Common myeloid progenitor, CD34-positive (primary cell): ENCODE measurements around the gene MYO1D.
"Not testable (repeated sequence)": the region's sequence is repeated elsewhere in the genome, so short reads cannot be mapped to it uniquely, and the experiment has no call there.

ENCODE experiments used
- CTCF ChIA-PET: fragments of 350-600 bp; sonication (Branson Sonifier 250); formaldehyde crosslinking; loops from one replicate; lab custom pipeline; 2021; ENCODE audit warnings: antibody characterized with exemption; lab: Charles Lee
- POLR2A ChIA-PET: fragments of 350-600 bp; sonication (Branson Sonifier 250); formaldehyde crosslinking; loops from one replicate; lab custom pipeline; 2021; ENCODE audit warnings: antibody characterized with exemption; lab: Charles Lee
- DNase-seq, 3 donors: peaks; one replicate each; pipeline versions ENCODE4 v3.0.0 to v3.0.0-alpha.2; 2013
- H3K27ac ChIP-seq, 2 experiments: 1 replicate in 1 of 2; 2 replicates in 1 of 2; pipeline ENCODE4 v1.7.0; 2013; ENCODE audit warnings: inconsistent platforms in 2 of 2, low read length in 2 of 2, mild to moderate bottlenecking in 2 of 2, low read depth in 1 of 2, moderate library complexity in 1 of 2; ENCODE audit not compliant: severe bottlenecking in 2 of 2, insufficient read depth in 1 of 2, poor library complexity in 1 of 2
- H3K27me3 ChIP-seq, 5 experiments: replicated peaks in 2 of 5; 1 replicate in 3 of 5; 2 replicates in 2 of 5; pipeline versions ENCODE4 v1.6.1 to v1.7.0; 2013; ENCODE audit warnings: low read length in 4 of 5, mild to moderate bottlenecking in 2 of 5, moderate library complexity in 2 of 5, inconsistent platforms in 1 of 5; ENCODE audit not compliant: insufficient read depth in 5 of 5, control insufficient read depth in 4 of 5
- H3K36me3 ChIP-seq, 4 experiments: 1 replicate in 2 of 4; 2 replicates in 2 of 4; pipeline versions ENCODE4 v1.6.1 to v1.7.0; 2013; ENCODE audit warnings: low read length in 3 of 4, control low read depth in 1 of 4, mild to moderate bottlenecking in 1 of 4; ENCODE audit not compliant: control insufficient read depth in 4 of 4, insufficient read depth in 4 of 4
- H3K4me1 ChIP-seq, 4 experiments: 1 replicate in 3 of 4; 2 replicates in 1 of 4; pipeline versions ENCODE4 v1.6.1 to v1.7.1; 2013; ENCODE audit warnings: low read length in 3 of 4, mild to moderate bottlenecking in 3 of 4, control low read depth in 1 of 4, inconsistent platforms in 1 of 4, moderate library complexity in 1 of 4; ENCODE audit not compliant: control insufficient read depth in 4 of 4, insufficient read depth in 4 of 4; ENCODE audit errors: control extremely low read depth in 1 of 4
- H3K4me3 ChIP-seq, 7 experiments: 1 replicate in 4 of 7; 2 replicates in 3 of 7; pipeline versions ENCODE4 v1.5.1 to v1.7.0; 2013; ENCODE audit warnings: mild to moderate bottlenecking in 7 of 7, low read length in 6 of 7, moderate library complexity in 6 of 7, inconsistent platforms in 2 of 7, low read depth in 2 of 7, control low read depth in 1 of 7; ENCODE audit not compliant: insufficient read depth in 4 of 7, control insufficient read depth in 1 of 7; ENCODE audit errors: extremely low read depth in 1 of 7
- H3K9me3 ChIP-seq, 5 experiments: 1 replicate in 4 of 5; 2 replicates in 1 of 5; pipeline versions ENCODE4 v1.6.1 to v1.7.1; 2013; ENCODE audit warnings: low read length in 4 of 5, mild to moderate bottlenecking in 2 of 5, inconsistent platforms in 1 of 5, low read depth in 1 of 5, moderate library complexity in 1 of 5; ENCODE audit not compliant: control insufficient read depth in 4 of 5, insufficient read depth in 2 of 5; ENCODE audit errors: control extremely low read depth in 1 of 5
- whole genome bisulfite sequencing: methylation state at CpG from one replicate; pipeline ENCODE4 v1.1.5; 2013; ENCODE audit not compliant: insufficient coverage; 5-methylcytosine and 5-hydroxymethylcytosine counted together

The MYO1D gene

DNA sequence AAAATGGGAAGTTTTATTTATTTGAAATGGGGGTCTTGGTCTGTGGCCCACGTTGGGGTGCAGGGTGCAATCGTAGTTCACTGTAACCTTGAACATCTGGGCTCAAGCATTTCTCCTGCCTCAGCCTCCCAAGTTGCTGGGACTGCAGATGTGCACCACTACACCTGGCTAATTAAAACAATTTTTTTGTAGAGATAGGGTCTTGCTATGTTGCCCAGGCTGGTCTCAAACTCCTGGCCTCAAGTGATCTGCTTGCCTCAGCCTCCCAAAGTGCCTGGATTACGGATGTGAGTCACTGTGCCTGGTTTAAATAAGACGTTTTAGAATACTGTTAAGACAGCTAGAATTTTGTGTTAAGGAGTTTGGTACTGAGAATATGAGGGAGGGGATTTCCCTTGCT is 416.9 kb downstream of the MYO1D start:
- Histone ChIP-seq H3K9me3 (no peaks in the 10 kb centered on the region), H3K36me3 (peaks cover 19 to 69% (median 55%) of the 10 kb centered on the region in 4 experiments), H3K27ac (no peak overlapping the region), H3K27me3 (no peaks in the 10 kb centered on the region), H3K4me3 (no peak overlapping the region), H3K4me1 (no peaks in the 10 kb centered on the region)
- DNase-seq = no peak
- 100% methylated on average over 4 of the region's 4 CpGs for WGBS
- CTCF ChIA-PET = interaction anchor here (0.9 to 5.4 kb wide), 5 partner anchors 12 to 297 kb away, joined by 3 to 78 read pairs (median 9); partner anchors contain the start of gene PSMD11
- POLR2A ChIA-PET = no interaction called here

DNA sequence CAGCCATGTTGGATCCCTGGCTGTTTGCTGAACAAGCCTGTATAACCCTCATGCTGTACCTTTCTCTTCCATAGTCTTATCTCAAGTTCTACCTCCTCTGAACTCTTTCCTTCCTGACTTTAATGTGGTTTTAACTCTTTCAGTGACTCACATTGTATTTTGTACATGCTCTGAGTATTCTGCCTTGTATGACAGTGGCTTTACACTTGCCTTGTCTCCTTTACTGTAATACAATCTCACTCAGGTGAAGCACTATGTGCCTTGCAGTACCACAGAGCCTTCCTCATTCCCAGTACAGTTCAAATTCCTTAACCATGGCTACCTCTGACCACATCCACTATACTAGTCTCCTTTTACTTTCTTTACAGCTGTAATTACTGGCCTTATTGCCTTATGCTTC is 418.6 kb downstream of the MYO1D start:
- Histone ChIP-seq H3K4me3 (no peak overlapping the region), H3K9me3 (no peaks in the 10 kb centered on the region), H3K36me3 (peaks cover 20 to 70% (median 55%) of the 10 kb centered on the region in 4 experiments), H3K4me1 (no peaks in the 10 kb centered on the region), H3K27ac (no peak overlapping the region), H3K27me3 (no peaks in the 10 kb centered on the region)
- ChIA-PET POLR2A (no interaction called here), CTCF (no interaction called here)
- DNase-seq = no peak

DNA sequence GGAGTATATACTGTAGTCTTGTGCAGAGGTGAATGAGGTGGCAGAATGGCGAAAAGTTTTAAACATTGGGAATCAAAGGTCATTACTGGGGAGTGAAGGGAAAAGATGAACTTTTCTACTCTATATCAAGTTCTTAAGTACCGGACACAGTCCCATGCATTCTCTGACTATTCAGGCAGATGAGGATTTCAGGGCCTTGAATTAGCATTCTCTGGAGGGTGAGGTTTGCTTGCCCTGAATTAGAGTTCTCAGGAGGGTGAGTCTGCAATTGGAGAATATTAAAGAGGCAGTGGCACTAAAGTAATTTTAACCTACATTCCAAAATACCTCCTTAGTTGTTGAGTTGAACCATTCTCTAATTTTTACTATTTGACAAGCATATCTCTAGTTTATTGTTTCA is 423.6 kb downstream of the MYO1D start:
- H3K9me3 ChIP-seq = no peaks in the 10 kb centered on the region
- no peak overlapping the region for H3K27ac ChIP-seq
- no peak for DNase-seq
- CTCF ChIA-PET = interaction anchor here (2.7 kb wide), 1 partner anchor 9 kb away, joined by 17 read pairs; no protein-coding TSS in a partner anchor
- WGBS = 100% methylated on average over 1 of the region's 2 CpGs
- no peak overlapping the region for H3K4me3 ChIP-seq
- no peaks in the 10 kb centered on the region for H3K27me3 ChIP-seq
- POLR2A ChIA-PET = no interaction called here
- H3K4me1 ChIP-seq = no peaks in the 10 kb centered on the region
- peaks cover 22 to 80% (median 57%) of the 10 kb centered on the region in 4 experiments for H3K36me3 ChIP-seq

DNA sequence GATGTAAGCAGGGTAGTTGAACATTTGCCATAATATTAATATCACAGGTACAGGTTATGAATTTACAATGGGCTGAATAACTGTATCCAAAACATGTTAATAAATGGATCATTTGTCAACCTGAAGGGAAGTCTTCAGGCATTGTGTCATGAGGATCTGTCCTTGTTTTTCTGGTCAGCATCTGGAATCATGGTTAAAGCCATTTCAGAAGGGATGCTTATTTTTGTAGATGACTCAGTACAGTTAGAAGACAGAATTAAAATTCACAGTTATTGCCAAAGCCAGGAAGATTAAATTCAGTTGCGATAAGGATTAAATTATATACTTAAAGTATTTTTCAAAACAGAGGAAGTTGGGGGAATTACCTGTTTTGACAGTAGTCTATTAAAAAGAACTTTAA is 424.6 kb downstream of the MYO1D start:
- no peak overlapping the region for H3K27ac ChIP-seq
- peaks cover 20 to 78% (median 49%) of the 10 kb centered on the region in 4 experiments for H3K36me3 ChIP-seq
- ChIA-PET POLR2A (no interaction called here), CTCF (no interaction called here)
- WGBS = no CpG with 5 or more reads among the region's 1 CpG
- no peak for DNase-seq
- no peaks in the 10 kb centered on the region for H3K27me3 ChIP-seq
- no peaks in the 10 kb centered on the region for H3K4me1 ChIP-seq
- H3K9me3 ChIP-seq = no peaks in the 10 kb centered on the region
- H3K4me3 ChIP-seq = no peak overlapping the region

DNA sequence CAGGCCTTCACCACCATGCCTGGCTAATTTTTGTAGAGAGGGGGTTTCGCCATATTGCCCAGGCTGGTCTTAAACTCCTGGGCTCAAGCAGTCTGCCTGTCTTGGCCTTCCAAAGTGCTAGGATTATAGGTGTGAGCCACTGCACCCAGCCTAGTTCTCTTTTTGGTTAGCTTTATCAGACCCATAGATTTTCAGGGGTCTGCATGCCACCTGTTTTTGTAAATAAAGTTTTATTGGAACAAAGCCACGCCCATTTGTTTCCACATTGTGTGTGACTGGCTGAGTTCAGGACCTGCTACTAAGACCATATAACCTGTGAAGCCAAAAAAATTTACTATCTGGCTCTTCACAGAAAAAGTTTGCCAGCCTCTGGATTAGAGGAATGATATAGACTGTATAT is 425.0 kb downstream of the MYO1D start:
- POLR2A ChIA-PET = no interaction called here
- CTCF ChIA-PET = no interaction called here
- DNase-seq = no peak
- Histone ChIP-seq H3K4me1 (no peaks in the 10 kb centered on the region), H3K9me3 (no peaks in the 10 kb centered on the region), H3K27me3 (no peaks in the 10 kb centered on the region), H3K36me3 (peaks cover 22 to 75% (median 49%) of the 10 kb centered on the region in 4 experiments), H3K4me3 (no peak overlapping the region), H3K27ac (no peak overlapping the region)
- WGBS = 64% methylated on average over 2 of the region's 2 CpGs

DNA sequence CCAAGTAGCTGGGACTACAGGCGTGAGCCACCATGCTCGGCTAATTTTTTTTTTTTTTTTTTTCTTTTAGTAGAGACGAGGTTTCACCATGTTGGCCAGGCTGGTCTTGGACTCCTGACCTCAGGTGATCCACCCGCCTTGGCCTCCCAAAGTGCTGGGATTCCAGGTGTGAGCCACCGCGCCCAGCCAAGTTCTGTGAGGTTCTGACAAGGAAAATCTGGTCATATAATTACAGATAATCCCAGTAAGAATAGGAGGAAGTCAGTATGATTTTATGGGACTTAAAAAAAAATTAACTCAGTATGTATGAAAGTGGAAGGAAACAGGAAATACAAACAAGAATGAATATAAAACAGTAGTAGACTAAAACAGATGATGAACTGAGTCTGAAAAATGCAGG is 426.5 kb downstream of the MYO1D start:
- CTCF ChIA-PET = not testable (repeated sequence)

DNA sequence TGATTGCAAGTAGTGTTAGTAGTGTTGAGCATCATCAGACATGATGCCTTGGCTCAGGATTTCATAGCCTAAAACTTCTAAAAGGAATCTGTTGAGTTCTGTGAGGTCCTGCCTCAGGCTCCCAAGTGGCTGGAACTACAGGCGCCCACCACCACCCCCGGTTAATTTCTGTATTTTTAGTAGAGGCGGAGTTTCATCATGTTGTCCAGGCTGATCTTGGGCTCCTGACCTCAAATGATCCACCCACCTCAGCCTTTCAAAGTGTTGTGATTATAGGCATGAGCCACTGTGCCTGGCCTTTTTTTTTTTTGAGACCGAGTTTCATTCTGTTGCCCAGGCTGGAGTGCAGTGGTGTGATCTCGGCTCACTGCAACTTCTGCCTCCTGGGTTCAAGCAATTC is 427.0 kb downstream of the MYO1D start:
- 100% methylated on average over 3 of the region's 5 CpGs for WGBS
- Histone ChIP-seq H3K36me3 (peaks cover 18 to 63% (median 43%) of the 10 kb centered on the region in 4 experiments), H3K4me1 (peaks cover 8 to 14% (median 11%) of the 10 kb centered on the region in 4 experiments), H3K4me3 (no peak overlapping the region), H3K27me3 (no peaks in the 10 kb centered on the region), H3K9me3 (no peaks in the 10 kb centered on the region), H3K27ac (no peak overlapping the region)
- DNase-seq = no peak
- ChIA-PET POLR2A (no interaction called here), CTCF (interaction anchor here (6.8 kb wide), 1 partner anchor 13 kb away, joined by 78 read pairs; no protein-coding TSS in a partner anchor)

More for the DNA sequence above, 426.5 kb downstream of the MYO1D start:
- POLR2A ChIA-PET, DNase-seq, H3K27ac ChIP-seq, H3K27me3 ChIP-seq, H3K4me3 ChIP-seq, H3K9me3 ChIP-seq: not testable (repeated sequence)
- Histone ChIP-seq H3K4me1 (peaks cover 5 to 11% (median 8%) of the 10 kb centered on the region in 4 experiments), H3K36me3 (peaks cover 22 to 67% (median 47%) of the 10 kb centered on the region in 4 experiments)
- WGBS = 100% methylated on average over 1 of the region's 6 CpGs
